ENCODE measurements around the gene GRPEL1. TPM values are rescaled to one million over a fixed set of nuclear protein-coding genes. Genes with fewer than 3 reads are reported as not detected.

GRPEL1 gene
- total and polyA plus RNA-seq, 2 of the 13 experiments (the other 11 are each of a cell fraction or from before 2014, with no cell fraction given), result 32.3 to 141 TPM

GRCh38 chr4:7067126-7067451 is 775 bp downstream of the GRPEL1 start (continued):
- TF ChIP-seq PAXIP1 (CRISPR knock-in tag; conservative IDR thresholded peaks at IDR 0.05), result 0 out of 2 replicates have a peak, but pooled peaks have one; percentile 6
- TF ChIP-seq IRF2 (CRISPR knock-in tag; IDR thresholded peaks at IDR 0.05), result no peak
- no peak for TF ChIP-seq ZNF629 (CRISPR knock-in tag; conservative IDR thresholded peaks at IDR 0.05)
- peak; percentile 29; the same call in 1 of the 2 replicates for TF ChIP-seq HNF4A (CRISPR knock-in tag; IDR thresholded peaks at IDR 0.05)
- TF ChIP-seq HMG20A (CRISPR knock-in tag; IDR thresholded peaks at IDR 0.05; ENCODE audit: borderline replicate concordance), result no peak
- TF ChIP-seq ZNF574 (CRISPR knock-in tag; IDR thresholded peaks at IDR 0.05), result no peak
- TF ChIP-seq NR2F6 (IDR thresholded peaks at IDR 0.05), result peak; percentile 43; the same call in 1 of the 2 replicates
- TF ChIP-seq NR2F6 (CRISPR knock-in tag; IDR thresholded peaks at IDR 0.05), result no peak; the same call in 1 of the 2 replicates
- peak; percentile 6; the same call in 1 of the 2 replicates for TF ChIP-seq ZNF362 (CRISPR knock-in tag; IDR thresholded peaks at IDR 0.05; ENCODE audit: borderline replicate concordance)
- TF ChIP-seq ZNF143 (CRISPR knock-in tag; IDR thresholded peaks at IDR 0.05), result no peak
- TF ChIP-seq NFE2L2 (IDR thresholded peaks at IDR 0.05; ENCODE audit: low read length), result no peak
- no peak for TF ChIP-seq ZNF263 (CRISPR knock-in tag; IDR thresholded peaks at IDR 0.05)
- 0 out of 2 replicates have a peak, but pooled peaks have one; percentile 14 for TF ChIP-seq ZNF614 (CRISPR knock-in tag; IDR thresholded peaks at IDR 0.05; ENCODE audit: borderline replicate concordance)
- TF ChIP-seq BRCA1 (CRISPR knock-in tag; IDR thresholded peaks at IDR 0.05), result no peak

Data from HepG2 (cell line).